GM12874 (cell line): ENCODE measurements around the gene KDM4B.

Experiments used
- TF ChIP-seq, protein P1 (sequence below): IDR thresholded peaks from 2 replicates; pipeline ENCODE4 v1.5.1; 2011; ENCODE audit warnings: low read depth, mild to moderate bottlenecking, control low read depth, low read length, moderate library complexity; ENCODE audit not compliant: insufficient read depth

KDM4B gene

DNA sequence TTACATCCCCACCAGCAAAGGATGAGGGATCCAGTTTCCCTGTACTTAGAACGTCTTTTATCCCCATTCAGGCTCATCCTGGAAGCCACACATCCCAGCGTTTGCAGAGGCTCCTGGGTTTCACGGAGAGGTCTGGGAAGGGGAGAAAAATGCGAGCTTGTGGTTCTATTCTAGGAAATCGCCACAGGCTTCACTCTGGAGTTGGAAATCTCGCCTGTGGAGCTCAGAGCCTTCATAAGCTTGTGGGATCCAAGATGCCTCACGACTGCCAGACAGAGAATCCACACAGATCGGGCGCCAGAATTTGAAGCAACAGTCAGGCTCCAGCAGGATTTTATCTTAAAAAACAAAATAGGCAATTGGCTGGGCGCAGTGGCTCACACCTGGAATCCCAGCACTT is 213.8 kb downstream of the KDM4B start:
- TF ChIP-seq, protein P1, sequence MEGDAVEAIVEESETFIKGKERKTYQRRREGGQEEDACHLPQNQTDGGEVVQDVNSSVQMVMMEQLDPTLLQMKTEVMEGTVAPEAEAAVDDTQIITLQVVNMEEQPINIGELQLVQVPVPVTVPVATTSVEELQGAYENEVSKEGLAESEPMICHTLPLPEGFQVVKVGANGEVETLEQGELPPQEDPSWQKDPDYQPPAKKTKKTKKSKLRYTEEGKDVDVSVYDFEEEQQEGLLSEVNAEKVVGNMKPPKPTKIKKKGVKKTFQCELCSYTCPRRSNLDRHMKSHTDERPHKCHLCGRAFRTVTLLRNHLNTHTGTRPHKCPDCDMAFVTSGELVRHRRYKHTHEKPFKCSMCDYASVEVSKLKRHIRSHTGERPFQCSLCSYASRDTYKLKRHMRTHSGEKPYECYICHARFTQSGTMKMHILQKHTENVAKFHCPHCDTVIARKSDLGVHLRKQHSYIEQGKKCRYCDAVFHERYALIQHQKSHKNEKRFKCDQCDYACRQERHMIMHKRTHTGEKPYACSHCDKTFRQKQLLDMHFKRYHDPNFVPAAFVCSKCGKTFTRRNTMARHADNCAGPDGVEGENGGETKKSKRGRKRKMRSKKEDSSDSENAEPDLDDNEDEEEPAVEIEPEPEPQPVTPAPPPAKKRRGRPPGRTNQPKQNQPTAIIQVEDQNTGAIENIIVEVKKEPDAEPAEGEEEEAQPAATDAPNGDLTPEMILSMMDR = no peak

GRCh38 chr19:5183616-5184015 is 214.7 kb downstream of the KDM4B start:
- TF ChIP-seq, protein P1 = no peak

- TF ChIP-seq, protein P1 = no peak
Observed at GRCh38 chr19:5184930-5185329, 216.0 kb downstream of the KDM4B start.

DNA sequence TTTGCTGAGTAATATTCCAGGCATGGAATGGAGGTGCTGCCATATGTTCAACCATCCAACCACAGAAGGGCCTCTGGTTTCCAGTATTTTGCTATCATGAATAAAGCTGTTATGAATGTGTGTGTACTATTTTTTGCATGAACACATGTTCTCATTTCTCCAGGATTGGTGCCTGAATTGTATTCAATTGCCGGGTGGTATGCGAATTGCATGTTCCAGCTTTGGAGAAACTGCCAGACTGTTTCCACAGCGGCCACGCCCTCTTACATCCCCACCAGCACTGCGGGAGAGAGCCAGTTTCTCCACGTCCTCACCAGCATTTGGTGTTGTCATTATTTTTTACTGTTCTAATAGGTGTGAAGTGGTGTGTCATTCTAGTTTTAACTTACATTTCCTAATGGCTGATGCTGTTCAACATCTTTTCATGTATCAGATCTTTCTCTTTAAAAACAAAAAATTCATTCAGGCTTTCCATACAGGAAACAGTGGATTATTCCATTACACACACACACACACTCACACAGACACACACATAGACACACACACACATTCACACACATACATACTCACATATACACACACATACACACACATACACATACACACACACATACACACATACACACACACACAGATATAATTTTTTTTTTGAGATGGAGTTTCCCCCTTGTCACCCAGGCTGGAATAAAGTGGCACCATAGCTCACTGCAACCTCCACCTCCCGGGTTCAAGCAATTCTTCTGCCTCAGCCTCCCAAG is 217.6 kb downstream of the KDM4B start:
- TF ChIP-seq, protein P1 = no peak

DNA sequence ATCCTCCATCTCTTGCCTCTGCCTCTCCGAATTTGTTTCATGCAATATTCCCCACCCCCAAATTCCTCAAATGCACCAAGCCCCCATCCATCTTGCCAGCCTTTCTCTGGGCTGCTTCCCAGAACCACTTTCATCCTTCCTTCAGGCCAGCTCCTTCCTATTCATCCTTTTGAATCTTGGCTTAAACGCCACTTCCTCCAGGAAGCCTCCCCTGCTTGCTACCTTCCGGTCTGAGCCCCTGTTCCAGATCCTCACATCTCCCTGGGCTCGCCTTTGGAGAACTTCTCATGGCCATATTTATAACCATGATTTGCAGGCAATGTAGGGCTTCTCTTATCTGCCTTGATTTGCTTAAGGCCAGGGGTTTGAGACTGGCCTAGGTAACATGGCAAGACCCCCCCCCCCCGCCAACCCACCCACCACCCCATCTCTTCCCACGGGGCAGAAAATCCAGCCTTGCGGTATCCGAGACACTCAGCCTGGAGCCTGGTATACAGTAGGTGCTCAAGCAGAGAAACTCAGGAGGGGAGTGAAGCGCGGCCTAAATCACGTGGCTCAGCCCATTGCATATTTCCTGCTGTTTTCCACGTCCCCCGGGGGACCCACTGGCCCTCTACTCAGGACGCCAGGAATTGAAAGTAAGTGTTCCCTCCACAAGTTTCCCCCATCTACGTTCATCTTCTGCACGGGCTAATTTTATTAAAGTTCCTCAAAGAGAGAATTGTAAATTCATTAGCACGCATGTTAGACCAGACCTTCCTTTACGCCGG is 219.8 kb downstream of the KDM4B start:
- TF ChIP-seq, protein P1 = no peak

DNA sequence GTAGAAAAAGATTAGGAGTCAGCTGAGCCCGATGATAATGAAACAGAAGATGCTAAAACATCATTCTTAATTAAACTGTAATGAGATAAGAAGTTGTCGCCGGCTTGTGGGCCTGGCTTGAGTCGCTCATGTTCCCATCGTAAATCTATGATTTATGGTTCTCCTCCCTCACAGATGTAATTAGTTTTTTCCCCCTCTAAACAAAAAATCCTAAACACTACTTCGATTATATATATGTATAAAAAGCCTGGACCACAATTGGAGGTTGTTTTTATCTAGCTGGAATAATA is 220.3 kb downstream of the KDM4B start:
- TF ChIP-seq, protein P1 = no peak

DNA sequence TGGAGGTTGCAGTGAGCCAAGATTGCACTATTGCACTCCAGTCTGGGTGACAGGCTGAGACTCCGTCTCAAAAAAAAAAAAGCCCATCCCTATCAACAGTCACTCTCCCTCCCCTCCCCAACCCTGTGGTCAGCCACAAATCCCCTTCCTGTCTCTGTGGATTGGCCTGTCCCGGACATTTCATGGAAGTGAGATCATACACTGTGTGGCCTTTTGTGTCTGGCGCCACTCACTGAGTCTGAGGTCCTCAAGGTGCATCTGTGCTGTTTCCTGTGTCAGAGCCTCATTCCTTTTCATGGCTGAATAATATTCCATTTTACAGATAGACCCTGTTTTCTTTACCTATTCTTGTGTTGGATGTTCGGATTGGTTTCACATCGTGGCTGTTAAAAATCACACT is 222.2 kb downstream of the KDM4B start:
- TF ChIP-seq, protein P1 = no peak
